OCI-M1 (cell line): Measurements from ENCODE around the gene SDR39U1.

ENCODE experiments used
- DNase-seq: peaks from one replicate; lab custom pipeline; 2025; lab: John Stamatoyannopoulos, UW

The SDR39U1 gene

GRCh38 chr14:24411443-24412389 is 30.9 kb downstream of the SDR39U1 start:
- peak; percentile 60 for DNase-seq

GRCh38 chr14:24409956-24410355 is 32.6 kb downstream of the SDR39U1 start:
- DNase-seq, result no peak

GRCh38 chr14:24409192-24409591 is 33.4 kb downstream of the SDR39U1 start:
- no peak for DNase-seq

- DNase-seq, result no peak
These were observed 33.8 kb downstream of the SDR39U1 start for GRCh38 chr14:24408764-24409163.

GRCh38 chr14:24407608-24408325 is 34.8 kb downstream of the SDR39U1 start:
- DNase-seq, result no peak

- no peak for DNase-seq
These were observed 36.2 kb downstream of the SDR39U1 start for GRCh38 chr14:24406416-24406815.

- no peak for DNase-seq
These were observed 37.8 kb downstream of the SDR39U1 start for GRCh38 chr14:24404814-24405213.

GRCh38 chr14:24403294-24403998 is 39.1 kb downstream of the SDR39U1 start:
- DNase-seq, result no peak

- DNase-seq, result no peak
These were observed 40.5 kb downstream of the SDR39U1 start for GRCh38 chr14:24401810-24402702.

GRCh38 chr14:24399999-24400718 is 42.4 kb downstream of the SDR39U1 start:
- DNase-seq, result no peak

GRCh38 chr14:24399447-24399822 is 43.1 kb downstream of the SDR39U1 start:
- no peak for DNase-seq

GRCh38 chr14:24398653-24399446 is 43.7 kb downstream of the SDR39U1 start, which contains the start of gene NYNRIN:
Gene NYNRIN (plus strand): TSS chr14:24399003. CDS start chr14:24399247, 244 bp downstream.
- no peak for DNase-seq

- DNase-seq, result no peak
These were observed 44.3 kb downstream of the SDR39U1 start for GRCh38 chr14:24398293-24398652.

GRCh38 chr14:24397639-24398292 is 44.8 kb downstream of the SDR39U1 start:
- DNase-seq, result no peak

- DNase-seq, result no peak
These were observed 46.7 kb downstream of the SDR39U1 start for GRCh38 chr14:24395609-24396582.

GRCh38 chr14:24394275-24394674 is 48.3 kb downstream of the SDR39U1 start:
- peak; percentile 20 for DNase-seq

- peak; percentile 63 for DNase-seq
These were observed 50.1 kb downstream of the SDR39U1 start for GRCh38 chr14:24392325-24393091.
